ENCODE results near the gene GBP7.

GBP7 gene

GRCh38 chr1:89125913-89126580, 49.8 kb downstream of the GBP7 start, which contains the start of gene GBP2:
Gene GBP2 (minus strand): TSS chr1:89126114. CDS start chr1:89121966, 4,148 bp downstream.
- peak; percentile 61 for DNase-seq (ENCODE audit: low spot score)
- in situ Hi-C loops (cut with MboI; ENCODE audit: low sequenced_read_pairs, unreplicated experiment): no loop called here
- TF ChIP-seq CTCF (IDR thresholded peaks at IDR 0.05; ENCODE audit: borderline replicate concordance, control extremely low read depth, extremely low read depth, insufficient read depth, missing control alignments): no peak

DNA sequence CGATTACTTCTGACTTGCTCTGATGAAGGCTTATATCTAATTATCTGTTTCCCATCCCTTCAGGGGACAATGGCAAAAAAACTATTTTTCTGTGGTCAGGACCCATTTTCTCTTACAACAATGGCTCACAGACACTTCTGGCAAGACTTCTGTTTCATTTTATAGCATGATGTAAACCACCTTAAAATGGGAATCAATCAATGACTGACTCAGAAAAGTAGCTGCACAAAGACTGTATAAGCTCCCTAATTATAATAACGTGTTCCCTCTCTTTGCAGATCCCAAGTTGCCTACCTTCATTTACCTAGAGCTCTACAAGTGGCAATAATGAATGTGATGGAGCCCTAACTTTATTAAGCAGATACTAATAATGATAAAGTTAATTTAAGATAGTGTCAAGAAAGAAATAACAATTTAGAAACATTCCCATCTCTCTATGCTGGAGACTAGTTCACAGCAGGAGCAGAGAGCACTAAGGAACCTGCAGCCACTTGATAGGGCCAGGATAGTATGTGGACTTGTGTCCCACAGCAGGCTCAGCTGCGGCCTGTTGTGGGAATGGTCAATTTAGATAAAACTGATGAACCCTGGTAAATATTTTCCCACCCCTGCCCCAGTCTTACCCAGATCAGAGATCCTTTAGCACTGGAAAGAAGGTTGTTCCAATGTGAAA, 50.4 kb downstream of the GBP7 start:
- TF ChIP-seq CTCF (IDR thresholded peaks at IDR 0.05; ENCODE audit: borderline replicate concordance, control extremely low read depth, extremely low read depth, insufficient read depth, missing control alignments): no peak
- in situ Hi-C loops (cut with MboI; ENCODE audit: low sequenced_read_pairs, unreplicated experiment): no loop called here
- DNase-seq (ENCODE audit: low spot score): no peak

DNA sequence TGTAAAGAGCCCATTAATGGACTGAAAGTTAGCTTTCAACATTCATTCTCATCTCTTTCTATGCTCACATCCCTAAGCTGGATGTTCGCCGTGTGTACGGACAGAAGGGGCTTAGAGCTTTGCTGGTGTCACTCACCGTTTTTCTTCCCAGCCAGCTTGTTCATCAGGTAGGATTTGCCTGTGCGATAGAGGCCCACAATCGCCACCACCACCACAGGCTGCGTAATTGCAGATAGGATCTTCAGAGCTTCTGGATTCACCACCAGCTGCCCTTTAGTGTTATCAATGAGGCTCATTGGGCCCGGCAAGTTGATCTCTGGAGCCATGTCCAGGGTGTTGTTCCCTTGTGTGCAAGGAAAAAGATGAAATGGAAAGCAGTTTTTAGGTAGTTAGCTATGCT, 54.2 kb downstream of the GBP7 start:
- DNase-seq (ENCODE audit: low spot score): no peak
- TF ChIP-seq CTCF (IDR thresholded peaks at IDR 0.05; ENCODE audit: borderline replicate concordance, control extremely low read depth, extremely low read depth, insufficient read depth, missing control alignments): no peak
- in situ Hi-C loops (cut with MboI; ENCODE audit: low sequenced_read_pairs, unreplicated experiment): no loop called here

- TF ChIP-seq CTCF (IDR thresholded peaks at IDR 0.05; ENCODE audit: borderline replicate concordance, control extremely low read depth, extremely low read depth, insufficient read depth, missing control alignments): no peak
- in situ Hi-C loops (cut with MboI; ENCODE audit: low sequenced_read_pairs, unreplicated experiment): no loop called here
- DNase-seq (ENCODE audit: low spot score): no peak
Measured at GRCh38 chr1:89114662-89115061, 61.1 kb downstream of the GBP7 start.

DNA sequence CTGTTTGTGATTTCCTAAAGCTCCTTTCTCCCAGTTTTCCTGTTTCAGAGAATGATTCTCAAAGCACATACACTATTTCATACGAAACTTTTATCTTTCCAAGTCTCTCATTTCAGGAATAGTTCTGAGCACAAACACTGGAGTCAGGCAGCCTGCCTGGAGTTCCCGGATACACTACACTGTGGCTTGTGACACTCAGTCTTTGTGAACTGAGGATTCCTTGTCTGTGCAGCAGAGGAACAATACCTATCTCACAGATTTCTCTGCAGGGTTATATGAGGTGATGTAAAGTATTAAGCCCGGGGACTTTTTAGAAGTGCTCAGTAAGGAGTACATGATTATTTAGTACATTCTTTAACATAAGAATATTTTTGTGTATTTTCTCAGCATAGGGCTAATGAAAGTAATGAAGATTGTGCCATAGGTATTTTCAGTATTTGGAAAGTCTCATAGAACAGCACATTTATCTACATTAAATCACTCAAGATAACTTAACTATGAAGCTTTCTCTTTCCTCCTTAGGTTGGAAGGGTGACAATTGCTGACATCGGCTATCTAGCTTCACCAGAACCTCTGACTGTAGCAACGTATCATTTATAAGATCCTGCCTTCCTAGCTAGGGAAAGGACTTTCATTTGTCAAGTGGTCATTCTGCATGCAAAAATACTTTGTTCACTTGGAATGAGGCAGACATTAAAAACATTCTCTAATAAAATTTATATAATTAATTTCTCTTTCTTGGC, 62.8 kb downstream of the GBP7 start:
- no peak for DNase-seq (ENCODE audit: low spot score)
- in situ Hi-C loops (cut with MboI; ENCODE audit: low sequenced_read_pairs, unreplicated experiment): no loop called here
- no peak for TF ChIP-seq CTCF (IDR thresholded peaks at IDR 0.05; ENCODE audit: borderline replicate concordance, control extremely low read depth, extremely low read depth, insufficient read depth, missing control alignments)

DNA sequence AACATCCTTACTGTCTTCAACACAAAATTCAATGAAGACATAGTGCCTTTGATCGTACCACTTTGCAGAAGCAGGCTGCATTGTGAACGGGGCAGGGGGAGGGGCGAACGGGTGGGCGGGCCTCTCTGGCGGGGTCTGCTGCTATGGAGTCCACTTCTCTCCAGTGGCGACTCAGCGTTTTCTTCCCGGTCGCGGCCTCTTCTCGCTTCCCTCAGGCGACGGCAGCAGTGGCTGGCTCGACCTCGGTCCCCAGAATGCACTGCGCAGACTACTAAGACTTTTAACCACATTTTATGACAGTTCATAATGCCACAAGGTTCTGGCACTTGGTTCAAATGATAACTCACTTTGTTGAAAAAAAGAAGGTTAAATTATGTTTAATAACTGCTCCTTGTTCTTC, 71.1 kb downstream of the GBP7 start:
- TF ChIP-seq CTCF (IDR thresholded peaks at IDR 0.05; ENCODE audit: borderline replicate concordance, control extremely low read depth, extremely low read depth, insufficient read depth, missing control alignments): no peak
- in situ Hi-C loops (cut with MboI; ENCODE audit: low sequenced_read_pairs, unreplicated experiment): loop anchor here (10.0 kb wide), 1 partner anchor 260 kb away; the partner anchor contains the start of gene GBP6
- DNase-seq (ENCODE audit: low spot score): no peak
